Measurements from ENCODE around the gene CDC42BPA. TPM values are rescaled to one million over a fixed set of nuclear protein-coding genes. Genes with fewer than 3 reads are reported as not detected.
"Not testable (repeated sequence)": the region's sequence is repeated elsewhere in the genome, so short reads cannot be mapped to it uniquely, and the experiment has no call there.

Gene CDC42BPA
- total and polyA plus RNA-seq, 2 donors (not counting 1 experiment from before 2014, with no cell fraction given) = 26.4 to 77.1 TPM

GRCh38 chr1:227111782-227112181, 206.5 kb downstream of the CDC42BPA start:
- no peak overlapping the region for H3K4me2 ChIP-seq (ENCODE audit: extremely low read depth, insufficient read depth, low read length)
- no peaks in the 10 kb centered on the region for H3K79me2 ChIP-seq (ENCODE audit: control insufficient read depth, insufficient read depth, low read length)
- no peak overlapping the region for H3K27ac ChIP-seq (ENCODE audit: insufficient read depth, low read length)
- no peaks in the 10 kb centered on the region for H3K4me1 ChIP-seq (ENCODE audit: control insufficient read depth, extremely low read depth, insufficient read depth, low read length)
- no peaks in the 10 kb centered on the region for H3K27me3 ChIP-seq (ENCODE audit: control insufficient read depth, insufficient read depth, low read length)
- no peak overlapping the region for H2AFZ ChIP-seq (ENCODE audit: low read length)
- no peak for DNase-seq (ENCODE audit: low read depth in 2 of 2)
- no peaks in the 10 kb centered on the region for H4K20me1 ChIP-seq (ENCODE audit: control insufficient read depth, extremely low read depth, insufficient read depth, low read length)
- no peaks in the 10 kb centered on the region for H3K36me3 ChIP-seq (ENCODE audit: control insufficient read depth, insufficient read depth, low read length)
- no peak overlapping the region for H3K9ac ChIP-seq (ENCODE audit: insufficient read depth, low read length)
- no peak overlapping the region for H3K4me3 ChIP-seq (replicated peaks in 1 of 4; ENCODE audit: control extremely low read depth in 1 of 4, insufficient read depth in 1 of 4, low read depth in 3 of 4, low read length in 4 of 4)
- no peak for TF ChIP-seq CTCF (conservative IDR thresholded peaks at IDR 0.05 in 1 of 2, IDR thresholded peaks at IDR 0.05 in 1 of 2; ENCODE audit: low read depth in 1 of 2, low read length in 2 of 2)
- TF ChIP-seq EZH2 (IDR thresholded peaks at IDR 0.05; ENCODE audit: low read length, missing control alignments) = no peak
- H3K9me3 ChIP-seq (ENCODE audit: control insufficient read depth, insufficient read depth, low read depth, low read length) = no peaks in the 10 kb centered on the region

GRCh38 chr1:227105291-227105690, 213.0 kb downstream of the CDC42BPA start:
- not testable (repeated sequence) for H3K4me1 ChIP-seq (ENCODE audit: control insufficient read depth, extremely low read depth, insufficient read depth, low read length); H3K79me2 ChIP-seq (ENCODE audit: control insufficient read depth, insufficient read depth, low read length); H4K20me1 ChIP-seq (ENCODE audit: control insufficient read depth, extremely low read depth, insufficient read depth, low read length); H2AFZ ChIP-seq (ENCODE audit: low read length); H3K36me3 ChIP-seq (ENCODE audit: control insufficient read depth, insufficient read depth, low read length); DNase-seq (ENCODE audit: low read depth in 2 of 2); H3K27me3 ChIP-seq (ENCODE audit: control insufficient read depth, insufficient read depth, low read length); H3K9ac ChIP-seq (ENCODE audit: insufficient read depth, low read length); H3K9me3 ChIP-seq (ENCODE audit: control insufficient read depth, insufficient read depth, low read depth, low read length); H3K4me2 ChIP-seq (ENCODE audit: extremely low read depth, insufficient read depth, low read length); H3K4me3 ChIP-seq (replicated peaks in 1 of 4; ENCODE audit: control extremely low read depth in 1 of 4, insufficient read depth in 1 of 4, low read depth in 3 of 4, low read length in 4 of 4); H3K27ac ChIP-seq (ENCODE audit: insufficient read depth, low read length)

GRCh38 chr1:227102056-227102455, 216.2 kb downstream of the CDC42BPA start:
- Histone ChIP-seq H4K20me1 (ENCODE audit: control insufficient read depth, extremely low read depth, insufficient read depth, low read length) (no peaks in the 10 kb centered on the region), H3K36me3 (ENCODE audit: control insufficient read depth, insufficient read depth, low read length) (peaks cover 6% of the 10 kb centered on the region), H3K27me3 (ENCODE audit: control insufficient read depth, insufficient read depth, low read length) (no peaks in the 10 kb centered on the region), H3K79me2 (ENCODE audit: control insufficient read depth, insufficient read depth, low read length) (no peaks in the 10 kb centered on the region), H2AFZ (ENCODE audit: low read length) (no peak overlapping the region), H3K4me1 (ENCODE audit: control insufficient read depth, extremely low read depth, insufficient read depth, low read length) (no peaks in the 10 kb centered on the region), H3K9ac (ENCODE audit: insufficient read depth, low read length) (no peak overlapping the region), H3K9me3 (ENCODE audit: control insufficient read depth, insufficient read depth, low read depth, low read length) (no peaks in the 10 kb centered on the region), H3K4me3 (replicated peaks in 1 of 4; ENCODE audit: control extremely low read depth in 1 of 4, insufficient read depth in 1 of 4, low read depth in 3 of 4, low read length in 4 of 4) (no peak overlapping the region), H3K27ac (ENCODE audit: insufficient read depth, low read length) (no peak overlapping the region), H3K4me2 (ENCODE audit: extremely low read depth, insufficient read depth, low read length) (no peak overlapping the region)
- no peak for DNase-seq (ENCODE audit: low read depth in 2 of 2)
- TF ChIP-seq CTCF (conservative IDR thresholded peaks at IDR 0.05 in 1 of 2, IDR thresholded peaks at IDR 0.05 in 1 of 2; ENCODE audit: low read depth in 1 of 2, low read length in 2 of 2) (no peak), EZH2 (IDR thresholded peaks at IDR 0.05; ENCODE audit: low read length, missing control alignments) (no peak)
